Fibroblast of pulmonary artery (primary cell): ENCODE measurements around the gene SLC39A9.
"Not testable (repeated sequence)": the region's sequence is repeated elsewhere in the genome, so short reads cannot be mapped to it uniquely, and the experiment has no call there.

Experiments used
- DNase-seq: peaks from one replicate; pipeline ENCODE4 v3.0.0-alpha.2; 2010; ENCODE audit warnings: low read depth
- H3K4me3 ChIP-seq: replicated peaks from 2 replicates; pipeline ENCODE4 v1.5.1; 2011; ENCODE audit warnings: low read depth, mild to moderate bottlenecking, control low read depth, low read length, moderate library complexity
- CTCF ChIP-seq: IDR thresholded peaks from 2 replicates; pipeline ENCODE4 v1.5.1; 2011; ENCODE audit warnings: mild to moderate bottlenecking, control low read depth, low read length, inconsistent platforms; ENCODE audit errors: missing control alignments

The SLC39A9 gene

GRCh38 chr14:69376439-69376838, 22.1 kb upstream of the SLC39A9 start:
- peak; percentile 93 for DNase-seq
- no peak for TF ChIP-seq CTCF
- no peak overlapping the region for H3K4me3 ChIP-seq

GRCh38 chr14:69378274-69378673, 20.2 kb upstream of the SLC39A9 start:
- DNase-seq = no peak
- TF ChIP-seq CTCF = no peak
- no peak overlapping the region for H3K4me3 ChIP-seq

GRCh38 chr14:69387311-69387710, 11.2 kb upstream of the SLC39A9 start:
- no peak overlapping the region for H3K4me3 ChIP-seq
- no peak for DNase-seq
- no peak for TF ChIP-seq CTCF

GRCh38 chr14:69391400-69391799, 7.1 kb upstream of the SLC39A9 start:
- not testable (repeated sequence) for H3K4me3 ChIP-seq
- peak; percentile 36 for DNase-seq

GRCh38 chr14:69392481-69392880, 6.0 kb upstream of the SLC39A9 start:
- H3K4me3 ChIP-seq = no peak overlapping the region
- no peak for DNase-seq
- TF ChIP-seq CTCF = no peak

GRCh38 chr14:69395929-69396328, 2.6 kb upstream of the SLC39A9 start:
- H3K4me3 ChIP-seq = no peak overlapping the region
- no peak for TF ChIP-seq CTCF
- no peak for DNase-seq

- TF ChIP-seq CTCF = no peak
- peak overlapping the region; percentile 95 for H3K4me3 ChIP-seq
- no peak for DNase-seq
These were observed 322 bp downstream of the SLC39A9 start for GRCh38 chr14:69398818-69399210.

- no peak for DNase-seq
- no peak for TF ChIP-seq CTCF
- peak overlapping the region; percentile 95 for H3K4me3 ChIP-seq
These were observed 1.3 kb downstream of the SLC39A9 start for GRCh38 chr14:69399750-69400149.
